Thymus (tissue), 14 donors: ENCODE measurements around the gene NHLRC2. TPM values are rescaled to one million over a fixed set of nuclear protein-coding genes. Genes with fewer than 3 reads are reported as not detected.
"Not testable (repeated sequence)": the region's sequence is repeated elsewhere in the genome, so short reads cannot be mapped to it uniquely, and the experiment has no call there.

Source experiments
- DNase-seq, 9 donors: peaks; one replicate each; pipeline ENCODE4 v3.0.0-alpha.2; 2013; ENCODE audit warnings: low spot score in 9 of 9, low read depth in 6 of 9, missing footprints in 1 of 9
- H3K27ac ChIP-seq, 2 donors: one replicate each; pipeline ENCODE4 v1.5.1; 2013; ENCODE audit warnings: control low read depth in 1 of 2, low read depth in 1 of 2, low read length in 1 of 2, mild to moderate bottlenecking in 1 of 2, moderate library complexity in 1 of 2
- H3K27me3 ChIP-seq, 2 donors: one replicate each; pipeline ENCODE4 v1.5.1; 2013; ENCODE audit warnings: low read length in 1 of 2; ENCODE audit not compliant: control insufficient read depth in 2 of 2, insufficient read depth in 1 of 2
- H3K36me3 ChIP-seq, 2 donors: one replicate each; pipeline ENCODE4 v1.5.1; 2013; ENCODE audit warnings: low read length in 1 of 2, mild to moderate bottlenecking in 1 of 2, moderate library complexity in 1 of 2; ENCODE audit not compliant: control insufficient read depth in 2 of 2, insufficient read depth in 2 of 2
- H3K4me1 ChIP-seq, 2 donors: one replicate each; pipeline ENCODE4 v1.5.1; 2013; ENCODE audit warnings: low read length in 2 of 2; ENCODE audit not compliant: control insufficient read depth in 2 of 2, insufficient read depth in 2 of 2
- H3K4me3 ChIP-seq, 2 donors: one replicate each; pipeline ENCODE4 v1.5.1; 2013; ENCODE audit warnings: low read length in 2 of 2, control low read depth in 1 of 2, mild to moderate bottlenecking in 1 of 2
- H3K9me3 ChIP-seq, 2 donors: one replicate each; pipeline ENCODE4 v1.5.1; 2013; ENCODE audit warnings: low read length in 1 of 2, mild to moderate bottlenecking in 1 of 2; ENCODE audit not compliant: control insufficient read depth in 2 of 2, insufficient read depth in 1 of 2
- WGBS: extraction: QIAGEN DNeasy Blood & Tissue Kit; methylation state at CpG from one replicate; pipeline ENCODE4 v1.1.7; 2013; 5-methylcytosine and 5-hydroxymethylcytosine counted together
- long read RNA-seq, 10 donors: transcript quantifications; one replicate each; lab custom pipeline, GENCODE V29; 2026
- polyA plus RNA-seq: library from polyadenylated mRNA; stranded (reverse); fragments of 200-250 nt; gene quantifications from one replicate; pipeline ENCODE4 v1.2.3, GENCODE V29; 2013
- total RNA-seq: library from RNA; stranded (reverse); fragments of 120-200 nt; gene quantifications from one replicate; pipeline ENCODE4 v1.2.4, GENCODE V29; 2013
- donor health status: healthy.

NHLRC2 gene, protein sequence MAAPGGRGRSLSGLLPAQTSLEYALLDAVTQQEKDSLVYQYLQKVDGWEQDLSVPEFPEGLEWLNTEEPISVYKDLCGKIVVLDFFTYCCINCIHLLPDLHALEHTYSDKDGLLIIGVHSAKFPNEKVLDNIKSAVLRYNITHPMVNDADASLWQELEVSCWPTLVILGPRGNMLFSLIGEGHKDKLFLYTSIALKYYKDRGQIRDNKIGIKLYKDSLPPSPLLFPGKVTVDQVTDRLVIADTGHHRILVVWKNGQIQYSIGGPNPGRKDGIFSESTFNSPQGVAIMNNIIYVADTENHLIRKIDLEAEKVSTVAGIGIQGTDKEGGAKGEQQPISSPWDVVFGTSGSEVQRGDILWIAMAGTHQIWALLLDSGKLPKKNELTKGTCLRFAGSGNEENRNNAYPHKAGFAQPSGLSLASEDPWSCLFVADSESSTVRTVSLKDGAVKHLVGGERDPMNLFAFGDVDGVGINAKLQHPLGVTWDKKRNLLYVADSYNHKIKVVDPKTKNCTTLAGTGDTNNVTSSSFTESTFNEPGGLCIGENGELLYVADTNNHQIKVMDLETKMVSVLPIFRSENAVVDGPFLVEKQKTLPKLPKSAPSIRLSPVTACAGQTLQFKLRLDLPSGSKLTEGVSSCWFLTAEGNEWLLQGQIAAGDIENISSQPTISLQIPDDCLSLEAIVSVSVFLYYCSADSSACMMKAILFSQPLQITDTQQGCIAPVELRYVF
- total RNA-seq (6.2 TPM), polyA plus RNA-seq (7.6 TPM)
- long read RNA-seq, donor 1: 0 reads
- long read RNA-seq, donor 2: 0 reads
- long read RNA-seq, donor 3, full-length matches to known transcripts: 3 of 3 reads
- long read RNA-seq, donor 3, partial matches to known transcripts: 0 of 3 reads
- long read RNA-seq, donor 3, other reads (novel, unspliced or antisense): 0 of 3 reads
- long read RNA-seq, donor 4, full-length matches to known transcripts: 1 of 1 reads
- long read RNA-seq, donor 4, partial matches to known transcripts: 0 of 1 reads
- long read RNA-seq, donor 4, other reads (novel, unspliced or antisense): 0 of 1 reads
- long read RNA-seq, donor 5, full-length matches to known transcripts: 3 of 3 reads
- long read RNA-seq, donor 5, partial matches to known transcripts: 0 of 3 reads
- long read RNA-seq, donor 5, other reads (novel, unspliced or antisense): 0 of 3 reads
- long read RNA-seq, donor 6, full-length matches to known transcripts: 4 of 4 reads
- long read RNA-seq, donor 6, partial matches to known transcripts: 0 of 4 reads
- long read RNA-seq, donor 6, other reads (novel, unspliced or antisense): 0 of 4 reads
- long read RNA-seq, donor 7, partial matches to known transcripts: 0 of 1 reads
- long read RNA-seq, donor 7, other reads (novel, unspliced or antisense): 0 of 1 reads
- long read RNA-seq, donor 8, full-length matches to known transcripts: 3 of 3 reads
- long read RNA-seq, donor 8, partial matches to known transcripts: 0 of 3 reads
- long read RNA-seq, donor 8, other reads (novel, unspliced or antisense): 0 of 3 reads
- long read RNA-seq, donor 9: 0 reads
- long read RNA-seq, donor 10: 0 reads

- no peaks in the 10 kb centered on the region for H3K9me3 ChIP-seq
- under 1% methylated on average over 39 of the region's 39 CpGs for WGBS
- H3K4me3 ChIP-seq: peak within 1 kb of the TSS; percentile 72 to 79
- H3K4me1 ChIP-seq: peaks cover 7 to 16% of the 10 kb centered on the region in 2 donors
- peak within 1 kb of the TSS; percentile 81 to 89 for H3K27ac ChIP-seq
- no peaks in the 10 kb centered on the region for H3K27me3 ChIP-seq
- no peaks in the 10 kb centered on the region for H3K36me3 ChIP-seq
- DNase-seq: peak; percentile 66 to 90 (median 71)
Observed at GRCh38 chr10:113854013-113854760, at the start of gene NHLRC2, which contains the start of gene DCLRE1A. TSS of gene NHLRC2 (plus strand) at chr10:113854661. CDS start at chr10:113854873, 212 bp downstream. TSS of gene DCLRE1A (minus strand) at chr10:113854082. CDS start at chr10:113853182, 900 bp downstream.

GRCh38 chr10:113806503-113806902 lies 48.0 kb upstream of the NHLRC2 start:
- Histone ChIP-seq H3K4me1 (no peaks in the 10 kb centered on the region), H3K27me3 (no peaks in the 10 kb centered on the region), H3K4me3 (no peak overlapping the region), H3K9me3 (no peaks in the 10 kb centered on the region), H3K36me3 (no peaks in the 10 kb centered on the region), H3K27ac (no peak overlapping the region)
- 99% methylated on average over 4 of the region's 4 CpGs for WGBS
- DNase-seq: no peak

DNA sequence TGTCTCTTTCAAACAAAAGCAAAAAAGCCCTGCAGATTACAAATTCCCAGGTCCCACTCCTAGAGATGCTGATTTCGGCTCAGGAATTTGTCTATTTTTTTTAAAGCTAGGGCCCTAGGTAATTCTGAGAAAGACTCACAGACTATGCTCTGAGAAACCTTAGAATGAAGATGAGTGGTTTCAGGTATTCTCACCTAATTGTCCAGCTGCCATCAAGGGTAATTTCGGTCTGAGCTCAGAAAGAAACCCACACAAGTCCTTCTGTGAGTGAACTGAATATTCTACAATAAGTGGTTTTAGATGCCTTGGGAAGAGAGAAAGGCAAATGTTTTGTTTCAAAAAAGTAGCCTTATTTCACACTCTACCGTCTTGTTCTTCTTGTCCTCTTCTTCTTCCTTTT lies 46.3 kb upstream of the NHLRC2 start:
- Histone ChIP-seq H3K4me1 (no peaks in the 10 kb centered on the region), H3K27me3 (no peaks in the 10 kb centered on the region), H3K27ac (no peak overlapping the region), H3K9me3 (no peaks in the 10 kb centered on the region), H3K36me3 (no peaks in the 10 kb centered on the region), H3K4me3 (no peak overlapping the region)
- DNase-seq: no peak
- WGBS: 93% methylated on average over 3 of the region's 3 CpGs

DNA sequence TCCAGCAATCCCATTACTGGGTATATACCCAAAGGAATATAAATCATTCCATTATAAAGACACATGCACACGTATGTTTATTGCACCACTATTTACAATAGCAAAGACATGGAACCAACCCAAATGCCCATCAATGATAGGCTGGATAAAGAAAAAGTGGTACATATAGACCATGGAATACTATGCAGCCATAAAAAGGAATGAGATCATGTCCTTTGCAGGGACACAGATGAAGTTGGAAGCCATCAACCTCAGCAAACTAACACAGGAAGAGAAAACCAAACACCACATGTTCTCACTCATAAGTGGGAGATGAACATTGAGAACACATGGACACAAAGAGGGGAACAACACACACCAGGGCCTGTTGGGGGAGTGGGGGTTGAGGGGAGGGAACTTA lies 39.8 kb upstream of the NHLRC2 start:
- H3K9me3 ChIP-seq, H3K4me3 ChIP-seq, H3K27ac ChIP-seq, H3K27me3 ChIP-seq, DNase-seq, H3K36me3 ChIP-seq, H3K4me1 ChIP-seq: not testable (repeated sequence)
- WGBS: 100% methylated on average over 1 of the region's 1 CpG

GRCh38 chr10:113819989-113820388 lies 34.5 kb upstream of the NHLRC2 start:
- DNase-seq: no peak

GRCh38 chr10:113820507-113820906 lies 34.0 kb upstream of the NHLRC2 start:
- H3K9me3 ChIP-seq: no peaks in the 10 kb centered on the region
- WGBS: 88% methylated on average over 8 of the region's 8 CpGs
- H3K36me3 ChIP-seq: no peaks in the 10 kb centered on the region
- no peak overlapping the region for H3K27ac ChIP-seq
- H3K4me1 ChIP-seq: no peaks in the 10 kb centered on the region
- H3K27me3 ChIP-seq: no peaks in the 10 kb centered on the region
- DNase-seq: no peak
- no peak overlapping the region for H3K4me3 ChIP-seq

More at GRCh38 chr10:113819989-113820388, 34.5 kb upstream of the NHLRC2 start:
- no peaks in the 10 kb centered on the region for H3K4me1 ChIP-seq
- WGBS: 92% methylated on average over 4 of the region's 4 CpGs
- H3K36me3 ChIP-seq: no peaks in the 10 kb centered on the region
- no peak overlapping the region for H3K27ac ChIP-seq
- no peaks in the 10 kb centered on the region for H3K9me3 ChIP-seq
- H3K27me3 ChIP-seq: no peaks in the 10 kb centered on the region
- H3K4me3 ChIP-seq: no peak overlapping the region

DNA sequence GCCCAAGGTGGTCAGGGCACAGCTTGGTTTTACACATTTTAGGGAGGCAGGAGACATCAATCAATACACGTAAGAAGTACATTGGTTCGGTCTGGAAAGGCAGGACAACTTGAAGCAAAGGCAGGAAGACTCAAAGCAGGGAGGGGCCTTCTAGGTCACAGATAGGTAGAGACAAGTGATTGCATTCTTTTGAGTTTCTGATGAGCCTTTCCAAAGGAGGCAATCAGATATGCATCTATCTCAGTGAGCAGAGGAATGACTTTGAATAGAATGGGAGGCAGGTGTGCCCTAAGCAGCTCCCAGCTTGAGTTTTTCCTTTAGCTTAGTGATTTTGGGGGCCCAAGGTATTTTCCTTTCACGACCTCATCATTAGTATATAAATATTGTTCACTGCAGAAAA lies 33.2 kb upstream of the NHLRC2 start:
- H3K4me1 ChIP-seq, H3K4me3 ChIP-seq, H3K27me3 ChIP-seq, H3K27ac ChIP-seq, DNase-seq, H3K9me3 ChIP-seq, H3K36me3 ChIP-seq: not testable (repeated sequence)
- 96% methylated on average over 3 of the region's 3 CpGs for WGBS

DNA sequence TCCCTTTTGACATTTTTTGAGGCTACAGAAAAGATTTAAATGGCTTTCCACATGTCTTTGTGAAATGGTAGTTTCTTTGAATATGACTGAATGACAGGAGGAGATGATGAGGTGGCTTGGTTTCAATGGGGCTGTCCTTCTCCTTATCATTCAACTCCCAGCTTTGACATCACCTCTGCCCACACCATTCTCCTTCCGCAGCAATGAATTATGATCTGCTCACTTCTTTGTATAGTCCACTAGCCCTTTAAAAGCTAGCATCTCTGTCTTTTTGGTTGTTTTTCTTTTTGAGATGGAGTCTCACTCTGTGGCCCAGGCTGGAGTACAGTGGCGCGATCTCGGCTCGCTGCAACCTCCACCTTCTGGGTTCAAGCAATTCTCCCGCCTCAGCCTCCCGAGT lies 32.3 kb upstream of the NHLRC2 start:
- no peaks in the 10 kb centered on the region for H3K9me3 ChIP-seq
- no peaks in the 10 kb centered on the region for H3K36me3 ChIP-seq
- 97% methylated on average over 7 of the region's 7 CpGs for WGBS
- no peak overlapping the region for H3K27ac ChIP-seq
- no peaks in the 10 kb centered on the region for H3K27me3 ChIP-seq
- H3K4me3 ChIP-seq: no peak overlapping the region
- DNase-seq: no peak
- H3K4me1 ChIP-seq: no peaks in the 10 kb centered on the region
